ENCODE data around the gene SHPK.
"Not testable (repeated sequence)": the region's sequence is repeated elsewhere in the genome, so short reads cannot be mapped to it uniquely, and the experiment has no call there.

The SHPK gene

DNA sequence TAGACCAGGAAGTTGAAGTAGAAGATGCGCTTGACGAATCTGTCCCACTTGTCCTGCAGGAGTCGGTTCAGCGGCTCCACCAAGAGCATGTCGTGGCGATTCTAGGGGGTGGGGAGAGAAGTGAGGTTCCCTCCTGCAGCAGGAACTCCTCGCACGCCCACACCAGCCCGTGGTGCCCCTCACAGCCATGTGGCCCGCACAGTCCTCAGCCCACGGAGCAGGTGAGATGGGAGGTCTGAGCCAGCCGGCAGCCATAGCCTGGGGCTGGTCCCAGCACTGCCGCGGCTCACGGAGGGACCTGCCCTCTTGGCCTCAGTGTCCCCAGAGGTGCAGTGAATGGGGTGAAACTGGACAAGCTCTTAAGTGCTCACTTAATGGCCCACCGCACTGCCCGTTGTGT is 50.2 kb downstream of the SHPK start:
- no peak for DNase-seq

DNA sequence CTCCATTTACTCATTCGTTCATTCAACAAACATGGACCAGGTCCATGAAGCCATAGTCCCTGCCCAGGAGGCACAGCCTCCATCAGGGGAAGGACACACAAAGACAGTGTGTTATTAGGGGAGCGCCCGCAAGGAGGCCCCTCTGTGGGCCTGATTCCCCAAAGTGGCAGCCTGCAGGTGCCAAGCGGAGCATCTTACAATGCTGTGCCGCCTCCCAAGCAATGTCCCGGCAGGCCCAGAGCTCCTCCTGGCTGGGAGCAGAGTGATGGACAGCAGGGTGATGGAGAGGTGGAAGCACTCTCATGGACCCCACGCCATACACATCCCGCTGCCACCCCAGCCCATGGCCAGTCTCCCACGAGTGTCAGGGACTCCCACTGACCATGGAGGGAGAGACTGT is 52.6 kb downstream of the SHPK start:
- no peak for DNase-seq

DNA sequence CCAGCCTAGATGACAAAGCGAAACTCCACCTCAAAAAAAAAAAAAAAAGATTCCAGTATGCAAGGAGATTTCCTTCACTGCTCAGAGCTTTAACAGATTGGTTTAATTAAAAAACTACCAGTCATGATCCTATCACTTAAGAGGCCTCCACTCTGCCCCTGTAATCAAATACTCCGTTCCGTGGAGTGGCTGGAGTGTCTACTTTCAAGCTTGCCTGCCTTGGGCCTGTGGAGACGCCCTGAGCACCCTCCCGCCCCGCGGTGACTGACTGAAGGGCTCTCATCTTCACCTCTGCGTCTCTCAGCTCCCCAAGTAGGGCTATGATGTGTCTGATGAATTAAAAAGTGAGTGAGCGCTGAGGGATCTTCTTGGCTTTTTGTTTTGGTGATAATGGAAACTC is 53.1 kb downstream of the SHPK start:
- peak in 1 of 3 experiments; percentile 87 for DNase-seq

DNA sequence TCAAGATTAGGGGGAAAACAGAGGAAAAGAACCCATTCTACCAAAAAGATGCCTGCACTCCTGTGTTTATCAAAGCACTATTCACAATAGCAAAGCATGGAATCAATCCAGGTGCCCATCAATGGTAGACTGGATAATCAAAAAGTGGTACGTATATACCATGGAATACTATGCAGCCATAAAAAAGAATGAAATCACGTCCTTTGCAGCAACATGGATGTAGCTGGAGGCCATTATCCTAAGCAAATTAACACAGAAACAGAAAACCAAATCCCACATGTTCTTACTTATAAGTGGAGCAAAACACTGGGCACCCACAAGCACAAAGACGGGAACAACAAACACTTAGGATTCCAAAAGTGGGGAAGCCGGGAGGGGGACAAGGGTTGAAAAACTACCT is 57.4 kb downstream of the SHPK start:
- DNase-seq, result not testable (repeated sequence)

DNA sequence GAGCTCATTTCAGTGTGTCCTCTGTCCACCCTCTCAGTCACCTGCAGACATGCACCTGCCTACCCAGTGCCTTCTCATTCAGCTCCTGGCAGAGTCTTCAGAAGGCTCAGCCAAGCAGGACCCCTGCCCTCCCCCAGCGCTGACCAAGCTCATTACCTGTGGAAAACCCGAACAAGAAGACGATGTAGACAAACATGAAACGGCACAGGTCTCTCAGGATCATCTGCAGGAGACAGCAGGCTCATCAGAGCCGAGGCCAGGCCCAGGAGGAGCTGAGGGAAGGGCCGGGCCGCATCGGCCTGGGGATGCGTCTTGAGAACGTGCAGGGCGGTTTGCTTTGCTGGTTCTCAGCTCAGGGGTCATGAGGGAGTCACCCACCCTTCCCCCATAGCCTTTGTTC is 59.1 kb downstream of the SHPK start:
- no peak for DNase-seq

DNA sequence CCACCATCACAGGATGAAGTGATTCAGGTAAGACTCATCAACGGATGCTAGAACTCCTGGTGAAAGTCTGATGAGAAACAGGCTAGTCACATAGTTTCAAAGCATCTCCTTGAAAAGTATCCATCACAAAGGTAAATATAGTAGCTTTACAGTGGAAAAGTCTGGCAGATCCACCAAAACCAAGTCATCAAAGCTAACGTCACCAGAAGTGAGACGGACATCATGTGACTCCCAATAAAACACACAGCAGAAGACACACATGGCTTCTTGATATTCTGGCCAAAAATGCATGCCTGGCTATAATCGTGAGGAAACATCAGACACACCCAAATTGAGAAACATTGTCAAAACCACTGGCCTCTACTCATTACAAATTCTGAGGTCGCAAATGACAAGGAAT is 60.5 kb downstream of the SHPK start:
- DNase-seq, result no peak

DNA sequence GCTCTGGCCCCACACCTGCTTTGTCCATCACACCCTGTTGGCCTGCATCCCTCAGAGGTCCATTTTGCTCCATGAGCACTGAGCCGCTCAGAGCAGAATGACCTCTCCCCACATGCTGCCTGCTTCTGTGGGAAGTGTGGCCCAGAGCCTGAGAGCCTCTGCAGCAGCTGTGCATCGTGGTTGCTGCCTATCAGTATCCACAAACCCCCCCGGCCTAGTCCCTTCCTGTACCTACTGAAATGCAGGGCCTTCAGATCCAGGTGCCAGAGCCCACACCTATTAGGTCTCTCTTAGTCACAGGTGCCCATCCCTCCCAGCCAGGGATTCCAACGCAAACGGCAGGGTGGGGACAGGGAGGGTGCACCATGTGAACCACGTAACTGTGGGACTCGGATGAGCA is 61.8 kb downstream of the SHPK start:
- no peak for DNase-seq

DNA sequence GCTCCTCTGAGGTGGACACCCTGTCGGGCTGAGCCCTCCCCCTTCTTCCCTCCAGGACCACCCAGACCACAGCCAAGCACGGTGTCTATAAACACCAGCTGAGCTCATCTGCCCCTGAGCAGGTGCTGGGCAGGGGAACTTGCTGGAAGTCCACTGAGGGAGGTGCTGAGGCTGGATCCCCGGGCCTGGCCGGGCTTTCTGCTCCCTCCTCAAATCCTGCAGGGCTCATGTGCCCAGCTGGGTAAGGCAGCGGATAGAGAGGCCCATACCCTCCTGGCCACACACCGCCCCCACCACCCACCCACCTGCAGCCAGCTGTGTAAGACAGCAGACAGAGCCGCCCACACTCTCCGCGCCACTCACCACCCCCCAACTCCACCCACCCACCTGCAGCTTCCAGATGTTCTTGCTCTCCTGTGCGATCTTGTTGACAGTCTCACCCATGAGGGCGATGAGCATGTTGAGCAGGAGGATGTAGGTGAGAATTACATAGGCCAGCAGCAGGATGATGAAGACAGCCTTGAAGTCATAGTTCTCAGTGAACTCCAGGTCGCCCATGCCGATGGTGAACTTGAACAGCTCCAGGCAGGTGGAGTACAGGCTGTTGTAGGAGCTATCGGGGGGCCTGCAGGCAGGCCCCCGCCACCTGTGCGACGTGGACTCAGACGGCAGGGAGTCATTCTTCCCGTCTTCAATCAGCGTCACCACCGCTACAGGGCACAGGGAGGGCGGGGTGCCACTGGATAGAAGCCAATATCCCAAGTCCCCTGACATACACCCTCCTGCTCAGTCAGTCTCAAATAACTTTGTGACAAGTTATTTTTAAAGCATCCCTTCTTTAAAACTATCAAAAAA is 62.6 kb downstream of the SHPK start:
- no peak for DNase-seq

DNA sequence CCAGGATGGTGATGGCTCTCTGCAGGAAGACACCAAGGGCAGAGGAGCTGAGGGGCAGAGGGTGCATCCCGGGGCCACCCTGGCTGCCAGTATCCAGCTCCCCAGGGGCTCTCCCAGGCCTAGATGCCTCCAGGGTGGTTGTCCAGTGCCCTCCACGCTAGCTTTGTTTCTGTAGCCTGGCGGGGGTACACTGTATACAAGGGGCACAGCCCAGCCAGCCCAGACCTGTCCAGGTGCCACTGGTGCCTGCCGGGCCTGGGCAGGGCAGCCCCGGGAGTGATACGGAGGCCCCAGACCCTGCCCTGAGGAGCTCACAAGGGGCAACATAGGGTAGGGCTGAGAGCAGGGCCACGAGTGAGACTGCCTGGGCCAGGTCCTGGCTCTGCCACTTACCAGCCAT is 63.8 kb downstream of the SHPK start:
- no peak for DNase-seq

DNA sequence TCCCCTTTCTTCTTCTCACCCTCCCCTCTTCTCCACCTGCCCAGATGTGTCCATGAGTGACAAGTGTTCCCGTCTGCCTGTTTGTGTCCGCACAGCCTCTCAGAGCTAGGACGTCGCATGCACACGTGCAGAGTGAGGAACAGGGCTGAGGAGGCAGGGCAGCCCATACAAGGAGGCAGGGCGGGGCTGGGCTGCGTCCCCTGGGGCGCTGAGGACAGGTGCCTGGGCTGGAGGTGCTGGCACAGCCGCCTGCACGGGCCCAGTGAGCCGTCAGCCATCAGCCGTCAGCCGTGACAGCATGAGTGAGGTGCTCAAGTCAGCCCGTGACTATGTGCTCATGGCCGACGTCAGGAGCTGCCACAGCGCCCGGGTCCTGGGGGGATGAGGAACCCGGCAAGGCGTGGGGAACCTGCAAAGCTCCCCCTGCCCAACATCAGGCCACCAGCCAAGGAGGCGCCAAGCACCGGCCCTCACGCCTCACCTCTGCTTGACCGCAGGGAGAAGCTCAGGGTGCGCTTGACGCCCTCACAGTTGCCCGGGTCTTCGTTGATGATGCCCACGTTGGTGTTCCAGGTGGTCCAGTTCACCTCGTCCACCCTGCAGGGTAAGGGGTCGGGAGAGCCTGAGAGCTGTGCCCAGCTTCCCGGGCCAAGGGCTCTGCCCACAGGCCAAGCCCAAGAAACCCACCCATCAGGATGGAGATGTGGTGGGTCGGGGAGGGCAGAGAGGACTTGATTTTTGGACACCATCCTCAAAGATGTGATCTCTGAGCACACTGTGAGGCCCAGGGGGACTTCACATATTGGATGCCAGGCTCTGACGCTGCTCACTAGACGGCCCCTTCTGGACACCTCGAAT is 64.8 kb downstream of the SHPK start:
- DNase-seq, result peak in 1 of 3 experiments; percentile 77

DNA sequence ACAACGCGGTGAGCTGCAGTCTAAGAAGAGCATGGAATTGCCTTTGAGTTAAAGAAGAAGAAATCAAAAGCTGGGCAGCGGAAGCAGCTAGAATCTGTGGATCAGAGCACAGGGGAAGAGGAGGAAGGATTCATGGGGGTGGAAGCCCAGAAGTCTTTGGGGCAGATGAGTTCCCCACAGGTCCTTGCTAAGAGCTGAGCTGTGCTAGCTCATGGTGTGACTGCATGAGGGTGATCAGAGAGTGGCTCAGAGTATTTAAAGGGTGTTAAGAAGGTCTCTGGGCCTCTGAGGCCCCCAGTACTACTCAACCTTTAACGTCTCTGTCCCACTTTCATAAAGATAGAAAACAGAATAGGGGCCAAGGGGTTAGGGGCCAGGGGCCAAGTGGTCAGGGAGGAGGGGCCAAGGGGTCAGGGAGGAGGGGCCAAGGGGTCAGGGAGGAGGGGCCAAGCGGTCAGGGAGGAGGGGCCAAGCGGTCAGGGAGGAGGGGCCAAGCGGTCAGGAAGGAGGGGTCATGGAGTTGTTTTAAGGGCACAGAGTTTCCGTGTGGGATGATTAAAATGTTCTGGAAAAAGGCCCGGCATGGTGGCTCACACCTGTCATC is 66.4 kb downstream of the SHPK start:
- no peak for DNase-seq

DNA sequence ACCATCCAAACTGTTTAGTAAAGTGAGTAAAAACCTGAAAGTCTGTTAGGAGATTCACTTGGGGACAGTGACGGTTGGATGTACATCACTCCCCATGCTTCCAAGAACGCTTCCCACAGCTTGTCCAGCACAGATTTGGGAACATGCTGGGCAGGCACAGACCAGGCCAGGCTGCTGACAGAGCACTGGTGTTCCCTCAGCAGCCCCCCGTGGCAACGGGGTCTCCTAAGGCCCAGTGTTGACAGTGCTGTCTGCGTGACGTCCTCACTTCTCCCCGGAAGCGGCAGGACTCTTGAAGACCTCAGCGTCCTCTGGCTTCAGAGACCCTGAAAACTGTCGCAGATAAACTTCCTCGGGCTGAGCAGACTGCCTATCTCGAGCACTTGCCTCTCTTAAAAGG is 69.5 kb downstream of the SHPK start:
- no peak for DNase-seq

DNA sequence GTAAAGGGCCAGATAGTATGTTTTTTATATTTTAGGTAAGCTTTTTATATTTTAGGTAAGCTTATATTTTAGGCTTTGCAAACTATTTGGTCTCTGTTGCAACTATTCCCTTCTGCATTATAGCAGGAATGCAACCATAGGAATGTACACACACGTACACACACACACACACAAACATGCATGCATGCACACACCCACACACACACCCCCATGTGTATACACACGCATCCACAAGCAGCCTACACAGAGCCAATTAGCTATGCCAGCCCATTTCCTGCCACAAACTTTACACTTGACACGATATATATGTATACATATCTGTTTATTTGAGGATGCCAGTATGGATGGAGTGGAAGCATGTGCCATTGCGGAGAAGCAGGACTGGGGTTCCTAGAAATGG is 70.9 kb downstream of the SHPK start:
- DNase-seq, result no peak

DNA sequence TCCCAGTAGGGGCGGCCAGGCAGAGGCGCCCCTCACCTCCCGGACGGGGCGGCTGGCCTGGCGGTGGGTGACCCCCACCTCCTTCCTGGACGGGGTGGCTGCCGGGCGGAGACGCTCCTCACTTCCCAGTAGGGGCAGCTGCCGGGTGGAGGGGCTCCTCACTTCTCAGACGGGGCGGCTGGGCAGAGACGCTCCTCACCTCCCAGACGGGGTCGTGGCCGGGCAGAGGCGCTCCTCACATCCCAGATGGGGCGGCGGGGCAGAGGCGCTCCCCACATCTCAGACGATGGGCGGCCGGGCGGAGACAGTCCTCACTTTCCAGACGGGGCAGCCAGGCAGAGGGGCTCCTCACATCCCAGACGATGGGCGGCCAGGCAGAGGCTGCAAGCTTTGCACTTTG is 71.8 kb downstream of the SHPK start:
- DNase-seq, result not testable (repeated sequence)

DNA sequence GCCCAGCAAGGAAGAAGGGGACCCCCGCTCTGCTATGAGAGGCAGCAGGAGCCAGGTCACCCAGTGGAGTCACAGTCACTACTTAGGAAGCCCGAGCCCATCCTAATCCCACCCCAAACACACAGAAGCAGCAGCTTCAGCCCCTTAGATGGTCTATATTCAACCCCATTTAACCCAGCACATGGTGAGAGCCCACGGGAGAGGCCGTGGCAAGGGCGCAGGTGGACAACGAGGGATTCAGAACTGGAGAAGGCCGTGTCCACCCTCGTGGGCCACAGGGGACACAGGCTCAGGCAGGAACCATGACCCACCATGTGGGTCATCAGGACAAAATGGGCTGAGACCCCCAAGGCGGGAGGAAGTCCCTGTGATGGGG is 76.8 kb downstream of the SHPK start:
- DNase-seq, result no peak

DNA sequence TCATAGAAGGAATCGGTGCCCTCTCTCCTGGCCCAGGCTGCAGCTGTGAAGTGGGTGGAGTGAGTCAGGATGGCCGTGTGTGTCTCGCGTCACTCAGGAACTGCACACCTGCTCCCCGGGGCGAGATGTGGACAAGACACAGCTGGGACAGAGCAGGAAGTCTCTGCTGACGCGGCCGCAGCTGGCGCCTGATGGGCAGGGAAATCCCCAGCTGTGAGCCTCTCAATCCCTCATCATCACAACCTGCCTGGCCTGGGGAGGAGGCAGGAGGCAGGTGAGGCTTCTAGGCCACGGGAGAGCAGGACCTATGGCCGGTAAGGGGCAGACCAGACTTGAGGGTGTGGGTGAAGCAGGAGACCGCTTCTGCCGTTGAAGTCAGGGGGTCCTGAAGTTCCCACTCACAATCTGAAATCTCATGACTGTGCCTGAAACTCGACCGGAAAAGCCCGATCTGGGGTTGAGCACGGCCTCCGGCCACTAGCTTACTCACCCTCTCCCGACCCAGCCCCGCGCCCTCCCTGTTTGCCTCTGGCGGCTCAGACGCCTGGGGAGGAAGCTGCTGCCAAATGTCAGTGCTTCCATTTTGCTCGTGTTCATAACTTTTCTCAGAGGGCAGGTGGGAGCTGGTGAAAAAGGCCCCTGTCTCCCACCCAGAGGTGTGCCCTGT is 77.3 kb downstream of the SHPK start:
- DNase-seq, result peak; percentile 15 to 62 (median 43)

All from NCI-H1417 (cell line).